Measurements from ENCODE around the gene GRID1.

GRID1 gene

GRCh38 chr10:85926136-85926535, 440.5 kb downstream of the GRID1 start:
- no peak for DNase-seq (ENCODE audit: low spot score)

GRCh38 chr10:85925201-85925750, 441.3 kb downstream of the GRID1 start:
- no peak for DNase-seq (ENCODE audit: low spot score)

GRCh38 chr10:85924382-85925102, 442.1 kb downstream of the GRID1 start:
- no peak for DNase-seq (ENCODE audit: low spot score)

- no peak for DNase-seq (ENCODE audit: low spot score)
Measured at GRCh38 chr10:85922356-85923129, 444.1 kb downstream of the GRID1 start.

GRCh38 chr10:85921789-85922188, 444.8 kb downstream of the GRID1 start:
- no peak for DNase-seq (ENCODE audit: low spot score)

- no peak for DNase-seq (ENCODE audit: low spot score)
Measured at GRCh38 chr10:85920311-85920710, 446.3 kb downstream of the GRID1 start.

- peak; percentile 5 for DNase-seq (ENCODE audit: low spot score)
Measured at GRCh38 chr10:85919491-85920021, 447.0 kb downstream of the GRID1 start.

- no peak for DNase-seq (ENCODE audit: low spot score)
Measured at GRCh38 chr10:85918371-85918770, 448.2 kb downstream of the GRID1 start.

GRCh38 chr10:85917601-85918000, 449.0 kb downstream of the GRID1 start:
- DNase-seq (ENCODE audit: low spot score): no peak

- peak; percentile 88 for DNase-seq (ENCODE audit: low spot score)
Measured at GRCh38 chr10:85916994-85917573, 449.5 kb downstream of the GRID1 start.

- no peak for DNase-seq (ENCODE audit: low spot score)
Measured at GRCh38 chr10:85916286-85916685, 450.3 kb downstream of the GRID1 start.

- no peak for DNase-seq (ENCODE audit: low spot score)
Measured at GRCh38 chr10:85915245-85915846, 451.2 kb downstream of the GRID1 start.

- DNase-seq (ENCODE audit: low spot score): no peak
Measured at GRCh38 chr10:85914720-85915119, 451.9 kb downstream of the GRID1 start.

GRCh38 chr10:85908462-85908861, 458.1 kb downstream of the GRID1 start:
- no peak for DNase-seq (ENCODE audit: low spot score)

GRCh38 chr10:85902051-85902450, 464.5 kb downstream of the GRID1 start:
- no peak for DNase-seq (ENCODE audit: low spot score)

- DNase-seq (ENCODE audit: low spot score): no peak
Measured at GRCh38 chr10:85901599-85901998, 465.0 kb downstream of the GRID1 start.

GRCh38 chr10:85900487-85900886, 466.1 kb downstream of the GRID1 start:
- no peak for DNase-seq (ENCODE audit: low spot score)

GRCh38 chr10:85900061-85900460, 466.5 kb downstream of the GRID1 start:
- no peak for DNase-seq (ENCODE audit: low spot score)

GRCh38 chr10:85891472-85891871, 475.1 kb downstream of the GRID1 start:
- DNase-seq (ENCODE audit: low spot score): no peak

GRCh38 chr10:85888559-85888958, 478.0 kb downstream of the GRID1 start:
- no peak for DNase-seq (ENCODE audit: low spot score)

- no peak for DNase-seq (ENCODE audit: low spot score)
Measured at GRCh38 chr10:85888004-85888403, 478.6 kb downstream of the GRID1 start.

- no peak for DNase-seq (ENCODE audit: low spot score)
Measured at GRCh38 chr10:85874208-85874607, 492.4 kb downstream of the GRID1 start.

Data from cerebellar cortex (tissue), 1 donor.